OCI-M2 (cell line): ENCODE data around the gene BHMT.
A peak's percentile ranks its signal among the peaks of the same experiment; 100 is the strongest.
"Not testable (repeated sequence)": the region's sequence is repeated elsewhere in the genome, so short reads cannot be mapped to it uniquely, and the experiment has no call there.

ENCODE experiments used
- DNase-seq: peaks from one replicate; lab custom pipeline; 2025; ENCODE audit not compliant: unreplicated experiment; lab: John Stamatoyannopoulos, UW

BHMT gene

DNA sequence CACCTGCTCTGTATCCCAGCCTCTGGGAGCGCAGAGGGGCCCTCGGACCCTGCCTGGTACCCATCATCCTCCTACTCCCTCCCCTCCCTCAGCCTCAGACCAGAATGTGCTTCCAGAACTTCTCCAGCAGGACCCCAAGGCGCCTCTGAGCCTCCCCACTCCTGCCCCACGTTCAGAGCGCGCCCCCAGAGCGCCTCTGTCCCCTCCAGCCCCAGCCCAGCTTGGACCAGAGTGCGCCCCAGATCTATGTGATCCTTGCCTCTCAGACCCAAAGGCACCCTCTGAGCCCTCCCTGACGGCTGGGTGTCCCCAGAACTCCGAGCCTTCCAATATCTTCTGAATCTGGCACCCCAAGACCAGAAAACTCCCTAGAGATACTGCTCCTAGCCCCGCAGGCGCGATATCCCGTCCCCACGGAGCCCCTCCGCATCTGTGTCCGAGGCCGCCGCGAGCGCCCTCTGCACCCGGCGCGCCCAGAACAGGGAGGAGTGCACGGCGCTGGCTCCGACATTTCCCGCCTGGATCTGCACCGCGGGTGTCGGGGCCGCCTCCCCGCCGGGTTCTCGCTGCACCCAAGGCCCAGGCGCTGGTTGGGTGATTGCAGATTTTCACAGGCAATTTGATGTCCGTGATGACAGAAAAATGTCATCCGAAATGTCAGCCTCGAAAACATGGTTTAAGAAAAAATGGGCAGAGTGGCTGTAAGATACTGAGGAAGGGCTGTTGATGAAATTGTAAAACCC, 522 bp downstream of the BHMT start:
- no peak for DNase-seq

- no peak for DNase-seq
Observed at GRCh38 chr5:79112703-79113058, 1.1 kb downstream of the BHMT start.

- DNase-seq = no peak
Observed at GRCh38 chr5:79119486-79119885, 7.9 kb downstream of the BHMT start.

DNA sequence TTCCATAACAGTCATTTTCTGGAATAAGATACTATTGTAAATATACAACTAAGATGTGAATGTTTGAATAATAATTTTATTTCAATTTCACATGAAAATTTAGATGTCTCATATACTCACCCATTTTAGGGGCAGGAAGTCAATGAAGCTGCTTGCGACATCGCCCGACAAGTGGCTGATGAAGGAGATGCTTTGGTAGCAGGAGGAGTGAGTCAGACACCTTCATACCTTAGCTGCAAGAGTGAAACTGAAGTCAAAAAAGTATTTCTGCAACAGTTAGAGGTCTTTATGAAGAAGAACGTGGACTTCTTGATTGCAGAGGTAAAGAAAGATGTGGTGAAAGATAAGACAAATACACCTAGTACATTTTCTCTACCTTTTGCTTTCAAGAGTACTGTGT, 8.6 kb downstream of the BHMT start:
- DNase-seq = no peak

- no peak for DNase-seq
Observed at GRCh38 chr5:79122973-79123372, 11.4 kb downstream of the BHMT start.

GRCh38 chr5:79124607-79125006, 13.0 kb downstream of the BHMT start:
- DNase-seq = no peak

GRCh38 chr5:79130781-79131180, 19.2 kb downstream of the BHMT start:
- no peak for DNase-seq

GRCh38 chr5:79133121-79133656, 21.6 kb downstream of the BHMT start:
- peak; percentile 28 for DNase-seq

GRCh38 chr5:79133657-79134451, 22.2 kb downstream of the BHMT start:
- peak; percentile 53 for DNase-seq

GRCh38 chr5:79135790-79136553, 24.4 kb downstream of the BHMT start:
- DNase-seq = no peak

DNA sequence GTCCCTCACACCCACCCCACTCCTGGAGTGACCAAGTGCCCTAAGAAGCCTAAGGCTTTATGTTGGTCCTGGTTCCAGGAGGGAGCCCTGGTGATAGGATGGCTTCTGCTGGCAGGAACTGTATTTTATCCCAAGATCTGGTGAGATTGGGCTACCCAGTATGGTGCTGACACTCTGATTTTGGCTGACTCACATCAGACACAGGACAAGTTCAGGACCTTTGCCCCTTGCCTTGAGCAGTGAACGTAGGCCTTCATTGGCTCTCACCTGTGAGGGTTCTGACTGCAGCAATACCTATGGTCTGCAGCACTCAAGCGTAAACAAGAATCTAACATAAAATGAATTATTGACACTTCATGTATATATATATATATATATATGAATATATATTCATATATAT, 25.0 kb downstream of the BHMT start:
- DNase-seq = no peak

DNA sequence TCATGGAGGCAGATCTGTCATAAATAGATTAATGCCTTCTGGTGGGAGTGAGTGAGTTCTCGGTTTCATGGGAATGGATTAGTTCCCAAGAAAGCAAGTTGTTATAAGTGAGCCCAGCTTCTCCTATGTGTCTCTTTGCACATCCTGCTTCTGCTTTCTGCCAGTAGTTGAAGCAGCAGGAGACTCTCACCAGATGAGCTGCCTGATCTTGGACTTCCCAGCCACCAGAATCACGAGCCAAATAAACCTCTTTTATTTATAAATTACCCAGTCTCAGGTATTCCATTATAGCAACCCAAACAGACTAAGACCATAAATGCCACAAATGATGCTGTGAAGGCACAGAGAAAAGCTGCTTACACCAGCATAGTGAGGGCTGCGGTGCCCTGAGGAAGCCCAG, 28.9 kb downstream of the BHMT start:
- DNase-seq = no peak

GRCh38 chr5:79143684-79144379, 32.2 kb downstream of the BHMT start:
- DNase-seq = no peak

DNA sequence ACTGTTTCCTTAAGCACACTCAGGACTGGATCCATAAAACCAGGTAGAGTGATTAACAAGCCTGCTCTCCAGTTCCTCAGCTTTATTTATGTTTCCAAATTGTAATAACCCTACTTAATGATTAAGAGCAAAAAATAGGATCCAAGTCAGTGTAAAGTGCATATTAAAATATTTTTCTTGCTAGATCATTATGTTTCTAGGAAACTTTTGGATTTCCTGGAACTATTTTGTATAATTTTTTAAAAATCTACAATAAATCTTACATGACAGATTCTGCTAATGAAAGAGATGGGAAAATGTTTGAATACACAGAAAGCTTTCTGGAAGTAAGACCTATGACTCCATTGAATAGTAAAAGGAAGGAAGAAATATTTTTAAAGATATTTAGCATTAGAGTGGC, 35.5 kb downstream of the BHMT start:
- no peak for DNase-seq

DNA sequence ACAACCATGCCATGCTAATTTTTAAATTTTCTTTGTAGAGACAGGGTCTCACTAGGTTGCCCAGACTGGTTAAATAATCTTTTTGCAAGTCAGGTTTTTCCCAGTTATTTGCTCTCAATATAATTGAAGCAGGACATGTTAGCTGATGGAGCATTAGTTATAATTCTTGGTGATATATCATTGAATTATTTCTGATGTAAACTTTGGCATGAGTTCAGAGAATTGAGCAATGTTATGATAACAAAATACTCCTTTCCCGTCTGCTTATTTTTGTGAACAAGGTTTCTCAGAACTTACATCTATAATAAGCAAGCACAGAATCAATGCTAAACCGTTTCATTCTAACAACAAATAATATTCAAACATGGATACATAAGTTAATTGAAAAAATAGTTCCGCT, 37.8 kb downstream of the BHMT start:
- no peak for DNase-seq

- no peak for DNase-seq
Observed at GRCh38 chr5:79151942-79152671, 40.5 kb downstream of the BHMT start.

DNA sequence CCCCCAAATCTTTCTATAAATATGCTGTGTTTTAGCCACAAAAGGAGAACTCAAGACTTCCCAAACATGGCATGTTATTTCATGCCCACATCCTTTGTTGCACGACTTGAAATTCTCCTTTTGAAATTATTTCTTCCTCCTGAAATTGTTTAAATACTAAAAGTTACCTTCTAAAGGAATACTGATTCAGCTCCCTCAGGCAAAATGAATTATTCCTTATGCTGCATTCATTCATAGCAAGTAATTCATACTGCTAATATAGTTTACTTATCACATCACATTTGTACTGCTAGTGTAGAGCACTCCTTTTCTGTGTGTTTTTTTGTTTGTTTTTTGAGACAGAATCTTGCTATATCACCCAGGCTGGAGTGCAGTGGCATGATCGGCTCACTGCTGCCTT, 45.7 kb downstream of the BHMT start:
- DNase-seq = no peak

DNA sequence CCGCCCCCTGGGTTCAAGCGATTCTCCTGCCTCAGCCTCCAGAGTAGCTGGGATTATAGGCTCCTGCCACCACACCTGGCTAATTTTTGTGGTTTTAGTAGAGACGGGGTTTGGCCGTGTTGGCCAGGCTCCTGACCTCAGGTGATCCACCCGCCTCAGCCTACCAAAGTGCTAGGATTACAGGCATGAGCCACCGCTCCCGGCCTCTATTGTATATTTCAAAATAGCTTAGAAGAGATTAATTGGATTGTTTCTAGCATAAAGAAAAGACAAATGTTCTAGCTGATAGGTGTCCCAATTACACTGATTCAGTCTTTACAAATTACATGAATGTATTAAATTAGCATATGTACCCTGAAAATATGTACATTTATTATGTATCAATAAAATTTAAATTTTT, 50.0 kb downstream of the BHMT start:
- not testable (repeated sequence) for DNase-seq

GRCh38 chr5:79168031-79168430, 56.4 kb downstream of the BHMT start:
- peak; percentile 18 for DNase-seq

GRCh38 chr5:79170661-79171060, 59.1 kb downstream of the BHMT start:
- no peak for DNase-seq
